Superior temporal gyrus (tissue), 1 donor: ENCODE results near the gene XYLB.
"Not testable (repeated sequence)": the region's sequence is repeated elsewhere in the genome, so short reads cannot be mapped to it uniquely, and the experiment has no call there.

Experiments
- DNase-seq: peaks from one replicate; pipeline ENCODE4 v3.0.0-alpha.2; 2016; ENCODE audit errors: extremely low spot score

XYLB gene

DNA sequence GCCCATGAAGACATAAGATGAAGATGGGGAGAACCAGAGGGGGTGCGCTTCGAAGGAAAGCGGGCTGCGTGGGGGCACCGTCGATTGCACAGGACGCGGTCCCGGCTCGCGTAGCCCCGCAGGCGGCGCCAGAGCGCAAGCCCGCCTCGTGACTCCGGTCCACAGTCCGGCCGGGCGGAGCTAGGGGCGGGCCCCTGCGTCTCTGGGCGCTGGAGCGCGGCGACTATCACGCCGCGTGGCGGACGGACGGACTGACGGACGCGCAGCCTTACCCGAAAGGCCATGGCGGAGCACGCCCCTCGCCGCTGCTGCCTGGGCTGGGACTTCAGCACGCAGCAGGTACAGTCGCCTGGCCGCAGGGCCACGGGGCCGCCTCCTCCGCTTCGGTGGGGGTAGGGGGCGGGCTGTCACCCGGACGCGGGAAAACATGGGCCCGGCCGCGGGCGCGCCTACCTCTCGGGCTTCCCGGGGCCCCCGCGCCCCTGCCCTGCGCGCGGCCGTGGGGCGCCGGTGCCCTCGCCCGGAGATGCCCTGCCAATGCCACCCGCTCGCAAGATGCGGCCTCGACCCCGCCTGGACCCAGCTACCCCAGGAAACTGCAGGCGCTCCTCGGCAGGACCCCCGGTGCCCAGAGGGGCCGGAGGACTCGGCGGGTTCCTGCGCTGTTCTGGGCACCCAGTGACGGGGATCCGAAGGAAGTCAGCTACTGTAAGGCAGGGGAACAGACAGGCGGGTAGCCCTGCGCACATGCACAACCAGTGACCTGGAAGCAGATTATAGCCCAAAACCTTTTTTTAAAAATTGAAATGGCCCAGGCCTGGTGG lies at the start of gene XYLB:
XYLB (plus strand) TSS at position 199 of the 824 bp plus-strand sequence; CDS start at position 283, 84 bp downstream.
- peak; percentile 89 for DNase-seq

DNA sequence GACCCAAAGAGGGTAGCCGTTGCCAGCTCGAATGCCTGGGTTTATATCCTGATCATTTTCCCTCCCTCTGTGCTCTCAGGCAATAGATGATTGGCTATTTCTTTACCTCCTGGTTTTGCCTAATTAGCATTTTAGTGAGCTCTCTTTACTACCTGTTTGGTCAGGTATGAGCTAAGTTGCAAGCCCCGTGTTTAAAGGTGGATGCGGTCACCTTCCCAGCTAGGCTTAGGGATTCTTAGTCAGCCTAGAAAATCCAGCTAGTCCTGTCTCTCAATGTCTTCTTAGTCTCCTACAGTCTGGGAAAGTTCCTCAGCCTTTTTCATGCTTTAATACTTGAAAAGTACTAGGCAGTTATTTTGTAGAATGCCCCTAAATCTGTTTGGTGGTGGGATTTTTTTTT lies 49.5 kb upstream of the XYLB start:
- DNase-seq = not testable (repeated sequence)

DNA sequence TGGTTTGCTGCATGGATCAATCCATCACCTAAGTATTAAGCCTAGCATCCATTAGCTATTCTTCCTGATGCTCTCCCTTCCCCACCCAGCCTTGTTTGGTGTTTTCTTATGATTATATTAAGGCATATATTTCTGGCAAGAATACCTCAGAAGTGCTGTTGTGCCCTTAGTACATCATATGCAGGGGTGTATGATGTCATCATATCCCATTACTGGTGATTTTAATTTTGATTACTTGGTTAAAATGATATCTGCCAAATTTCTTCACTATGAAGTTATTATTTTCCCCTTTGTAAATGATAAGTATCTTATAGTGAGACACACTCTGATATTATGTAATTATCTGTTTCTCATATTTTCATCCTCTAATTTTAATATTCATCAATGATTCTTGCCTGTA lies 49.0 kb upstream of the XYLB start:
- no peak for DNase-seq

DNA sequence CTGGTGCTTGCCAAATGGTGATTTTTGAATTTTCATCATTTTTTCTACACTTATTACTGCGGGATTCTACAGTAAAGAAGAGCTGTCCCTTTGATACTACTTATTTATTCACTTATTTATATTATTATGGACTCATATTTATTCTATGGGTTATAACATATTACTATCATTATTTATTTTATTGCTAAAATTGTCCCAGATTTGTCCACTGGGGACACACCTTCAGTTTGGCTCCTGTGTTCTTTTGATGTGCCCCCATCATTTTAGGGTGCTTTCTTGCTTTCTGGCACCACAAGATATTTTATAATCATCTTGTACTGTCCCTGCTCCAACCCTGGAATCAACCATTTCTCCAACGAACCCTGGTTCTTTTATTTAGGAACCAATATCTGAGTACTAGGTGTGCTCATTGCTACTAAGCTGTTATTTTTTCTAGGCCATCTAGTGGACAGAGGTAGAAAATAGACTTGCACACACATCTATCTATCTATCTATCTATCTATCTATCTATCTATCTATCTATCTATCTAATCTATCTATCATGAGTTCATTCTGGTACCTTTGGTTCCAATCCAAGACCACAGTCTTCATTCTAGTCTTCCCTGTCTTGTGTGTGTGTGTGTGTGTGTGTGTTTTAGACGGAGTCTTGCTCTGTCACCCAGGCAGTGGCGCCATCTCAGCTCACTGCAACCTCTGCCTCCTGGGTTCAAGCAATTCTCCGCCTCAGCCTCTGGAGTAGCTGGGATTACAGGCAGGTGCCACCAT lies 48.5 kb upstream of the XYLB start:
- DNase-seq = peak; percentile 20

DNA sequence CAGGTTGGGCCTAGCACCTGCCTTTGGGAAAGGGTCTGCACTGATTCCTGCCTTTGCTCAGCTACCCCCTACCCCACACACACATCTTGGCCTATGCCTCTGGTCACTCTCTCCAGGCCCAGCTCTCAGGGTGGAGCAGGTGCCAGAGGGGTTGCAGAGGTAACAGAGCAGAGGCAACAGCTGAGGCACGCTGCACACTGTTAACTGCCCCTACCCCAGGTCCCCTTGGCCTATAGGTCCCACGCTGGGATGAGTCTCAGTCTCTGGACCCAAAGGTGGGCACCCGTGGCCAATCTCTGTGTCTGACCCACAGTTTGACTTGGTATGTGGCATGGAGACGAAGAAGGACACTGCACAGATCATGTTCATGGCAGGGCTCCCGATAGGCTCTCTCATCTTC lies 39.6 kb upstream of the XYLB start:
- DNase-seq = no peak

DNA sequence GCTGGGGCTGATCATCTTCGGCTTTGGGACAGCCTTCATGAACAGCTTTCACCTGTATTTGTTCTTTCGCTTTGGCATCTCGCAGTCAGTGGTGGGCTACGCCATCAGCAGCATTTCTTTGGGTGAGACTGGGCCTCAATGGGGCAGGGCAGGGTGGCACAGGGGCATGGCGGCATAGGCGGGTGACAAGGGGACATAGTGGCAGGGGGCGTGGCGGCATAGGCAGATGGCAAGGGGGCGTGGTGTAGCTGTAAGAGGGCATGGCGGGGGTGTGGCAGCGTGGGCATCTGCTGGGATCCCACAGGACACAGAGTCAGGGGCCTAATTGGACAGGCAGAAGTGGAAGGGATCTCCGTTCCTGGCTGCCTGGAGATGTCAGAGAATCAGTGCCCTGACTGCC lies 39.0 kb upstream of the XYLB start:
- no peak for DNase-seq

DNA sequence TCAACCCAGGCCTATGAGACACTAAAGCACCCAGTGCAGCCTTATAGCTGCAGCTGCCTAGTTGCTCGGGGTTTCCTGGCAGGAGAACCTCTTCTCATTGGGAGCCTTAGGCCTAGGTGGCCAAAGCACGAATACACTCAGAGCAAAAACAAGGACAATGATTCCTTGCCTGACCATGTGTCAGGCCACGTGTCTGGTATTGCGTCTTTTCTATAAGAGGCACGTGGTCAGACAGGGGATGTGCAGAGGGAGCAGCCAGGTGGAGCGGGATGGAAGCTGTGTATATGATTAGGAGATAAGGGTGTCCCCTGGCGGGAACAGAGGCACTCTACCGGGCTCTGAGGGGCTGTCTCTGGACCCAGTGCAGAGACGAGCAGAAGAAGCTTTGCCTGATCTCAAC lies 38.1 kb upstream of the XYLB start:
- no peak for DNase-seq

DNA sequence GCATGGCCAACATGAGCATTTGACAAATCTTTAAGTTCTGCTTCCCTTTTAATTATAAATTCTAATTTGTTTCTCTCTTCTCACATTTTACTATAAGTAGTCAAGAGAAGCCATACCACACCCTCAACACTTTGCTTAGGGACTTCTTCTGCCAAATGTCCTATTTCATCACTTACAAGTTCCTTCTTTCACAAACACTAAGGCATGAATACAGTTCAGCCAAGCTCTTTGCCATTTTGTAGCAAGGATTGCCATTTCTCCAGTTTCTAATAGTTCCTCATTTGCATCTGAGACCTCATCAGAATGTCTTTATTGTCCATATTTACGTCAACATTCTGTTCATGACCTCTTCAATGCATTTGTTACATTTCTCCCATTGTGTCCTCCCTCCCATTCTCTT lies 35.1 kb upstream of the XYLB start:
- no peak for DNase-seq

DNA sequence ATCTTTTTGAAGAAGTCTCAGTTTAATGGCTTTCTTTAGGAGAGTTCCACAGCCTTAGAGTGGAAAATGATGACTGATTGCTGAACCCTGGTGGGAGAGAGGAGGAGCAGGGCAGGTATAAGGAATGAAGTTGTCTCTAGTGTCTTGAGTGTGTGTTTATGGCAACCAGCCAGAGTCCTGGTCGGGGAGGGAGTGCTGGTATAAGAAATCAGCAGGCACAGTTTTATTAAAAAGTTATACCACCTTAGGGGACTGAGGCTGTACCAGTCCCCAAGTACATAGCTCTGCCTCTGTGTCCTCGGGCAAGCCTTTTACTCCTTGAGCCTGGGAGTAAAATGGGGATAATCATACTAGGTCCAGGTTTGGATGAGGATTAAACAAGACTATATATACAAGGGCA lies 34.6 kb upstream of the XYLB start:
- DNase-seq = no peak

DNA sequence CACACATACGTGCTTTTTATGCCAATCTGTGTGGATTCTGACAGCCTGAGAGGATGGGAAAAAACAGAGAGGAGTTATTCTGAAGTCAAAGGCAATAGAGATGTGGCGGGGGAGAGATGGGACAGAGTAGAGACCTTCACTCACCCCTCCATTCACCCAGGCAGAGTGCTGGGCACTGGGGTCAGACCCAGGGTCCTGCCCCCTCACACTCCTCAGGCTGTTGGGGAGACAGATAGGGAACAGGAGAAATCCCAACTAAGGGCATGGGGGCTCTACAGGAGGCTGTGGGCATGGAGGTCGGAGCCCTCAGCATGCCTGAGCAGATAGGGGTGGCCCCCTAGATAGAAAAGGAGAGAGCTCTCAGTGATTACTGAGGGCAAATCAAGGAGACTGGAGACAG lies 34.2 kb upstream of the XYLB start:
- DNase-seq = no peak

DNA sequence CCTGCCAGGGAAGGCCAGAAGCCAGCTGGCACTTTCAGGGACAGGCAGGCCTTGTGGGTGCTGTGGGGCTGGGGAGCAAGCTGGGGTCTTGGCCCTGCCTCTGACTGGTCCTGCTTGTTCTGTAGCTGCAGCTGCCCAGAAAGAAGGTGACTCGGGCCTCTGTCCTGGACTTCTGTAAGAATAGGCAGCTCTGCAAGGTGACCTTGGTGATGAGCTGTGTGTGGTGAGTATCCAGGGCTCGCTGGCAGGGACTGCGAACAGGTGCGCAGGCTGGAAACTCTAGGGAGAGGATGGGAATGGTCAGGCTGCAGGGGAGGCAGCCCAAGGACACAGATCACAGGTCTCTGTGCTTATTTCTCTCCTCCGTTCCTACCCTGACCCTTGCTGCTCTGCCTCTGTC lies 33.3 kb upstream of the XYLB start:
- no peak for DNase-seq

DNA sequence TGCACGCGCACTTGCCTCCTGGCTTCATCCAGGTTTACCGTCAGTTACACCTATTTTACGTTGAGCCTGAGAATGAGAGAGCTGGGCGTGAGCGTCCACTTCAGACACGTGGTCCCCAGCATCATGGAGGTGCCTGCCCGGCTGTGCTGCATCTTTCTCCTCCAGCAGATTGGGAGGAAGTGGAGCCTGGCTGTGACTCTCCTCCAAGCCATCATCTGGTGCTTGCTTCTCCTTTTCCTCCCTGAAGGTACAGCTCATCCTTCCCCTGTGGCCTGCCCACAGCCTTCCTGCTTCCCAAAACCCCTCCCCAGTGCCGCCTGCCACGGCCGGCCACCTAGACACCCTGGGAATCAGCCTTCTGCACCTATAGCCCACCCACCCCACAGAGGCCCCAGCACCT lies 32.9 kb upstream of the XYLB start:
- DNase-seq = no peak

DNA sequence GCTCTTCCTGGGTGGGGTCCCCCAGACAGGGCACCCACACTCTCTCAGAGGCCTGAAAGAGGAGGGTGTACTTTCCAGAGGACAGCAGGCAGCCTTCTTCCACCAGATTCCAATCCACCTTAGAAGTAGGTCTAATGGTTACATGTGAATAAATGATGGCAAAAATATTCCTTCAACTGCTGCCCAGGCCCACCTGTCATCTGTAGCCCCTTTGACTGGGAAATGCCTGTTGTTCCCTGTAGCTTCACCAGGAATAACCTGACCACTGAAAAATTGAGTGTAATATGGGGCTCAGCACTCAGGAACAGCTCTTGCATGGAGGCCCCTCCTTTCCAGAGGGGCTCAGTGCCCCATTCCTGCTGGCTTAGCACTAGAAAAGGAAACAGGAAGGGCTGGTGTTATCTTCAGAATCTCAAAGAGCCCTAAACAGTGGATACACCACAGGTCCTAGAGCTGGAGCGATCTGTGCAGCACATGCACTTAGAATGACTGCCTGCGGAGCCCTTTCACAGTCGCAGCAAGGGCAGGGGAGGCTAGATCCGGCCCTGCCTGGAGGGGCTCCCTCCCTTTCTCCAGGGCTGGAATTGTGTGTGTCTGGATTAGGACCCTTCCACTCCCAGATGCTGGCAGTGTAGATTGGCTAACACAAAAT lies 32.3 kb upstream of the XYLB start:
- DNase-seq = no peak

DNA sequence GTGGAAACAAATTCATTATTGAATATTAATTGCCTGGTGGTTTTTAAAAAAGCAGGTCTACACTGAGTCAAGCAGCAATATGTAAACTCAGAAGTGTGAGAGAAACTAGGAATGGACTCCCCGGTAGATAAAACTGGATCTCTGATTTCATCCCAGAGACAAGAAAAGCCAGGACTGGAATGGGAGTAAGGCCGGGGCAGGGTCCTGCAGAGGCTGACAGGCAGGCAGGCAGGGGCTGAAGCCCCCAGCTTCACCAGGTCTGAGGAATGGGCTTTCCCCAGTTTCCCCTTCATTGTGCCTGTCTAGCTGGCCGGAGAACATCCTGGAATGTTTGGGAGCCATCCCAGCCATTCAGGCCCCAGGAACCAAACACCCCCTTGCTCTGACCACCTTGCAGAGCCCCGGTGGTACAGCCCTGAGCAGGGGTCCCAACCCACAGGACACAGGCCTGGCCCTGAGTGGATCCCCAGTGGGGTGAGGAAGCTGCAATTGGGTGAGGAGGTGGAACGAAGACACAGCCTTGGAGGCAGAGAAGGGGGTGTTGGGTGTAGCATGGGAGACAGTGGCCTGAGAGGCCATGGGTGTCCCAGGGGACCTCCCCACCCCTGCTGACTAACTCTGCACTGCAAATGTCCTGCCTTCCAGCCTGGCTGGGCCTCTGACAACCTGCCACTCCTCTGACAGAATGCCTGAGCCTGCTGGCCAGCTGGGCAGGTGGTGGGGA lies 31.7 kb upstream of the XYLB start:
- no peak for DNase-seq

DNA sequence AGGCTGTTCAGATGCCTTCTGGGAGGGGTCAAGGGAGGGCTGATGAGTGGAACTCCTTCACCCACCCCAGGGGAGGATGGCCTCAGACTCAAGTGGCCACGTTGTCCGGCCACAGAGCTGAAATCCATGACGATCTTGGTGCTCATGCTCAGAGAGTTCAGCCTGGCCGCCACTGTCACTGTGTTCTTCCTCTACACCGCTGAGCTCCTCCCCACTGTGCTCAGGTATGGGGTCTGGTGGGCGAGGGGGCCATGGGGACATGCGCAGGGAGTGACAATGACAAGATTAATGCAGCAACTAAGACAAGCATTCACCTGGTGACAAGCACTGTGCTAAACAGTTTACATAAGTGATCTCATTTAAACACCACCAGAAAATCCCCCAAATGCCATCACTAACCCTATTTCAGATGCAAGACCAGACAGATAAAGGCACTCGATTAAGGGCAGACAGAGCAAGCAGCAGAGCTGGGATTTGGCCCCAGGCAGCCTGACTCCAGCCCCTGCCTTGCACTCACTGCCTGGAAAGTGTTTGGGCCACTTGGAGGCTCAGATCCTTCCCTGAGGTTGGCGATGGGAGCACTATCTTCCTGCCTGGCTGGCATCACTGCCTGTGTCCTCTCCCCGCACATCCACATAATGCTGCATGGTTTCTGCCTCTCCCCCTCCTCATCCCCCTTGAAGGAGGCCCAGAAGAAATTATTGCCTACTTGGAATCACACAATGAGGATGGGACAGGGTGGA lies 30.9 kb upstream of the XYLB start:
- DNase-seq = no peak

DNA sequence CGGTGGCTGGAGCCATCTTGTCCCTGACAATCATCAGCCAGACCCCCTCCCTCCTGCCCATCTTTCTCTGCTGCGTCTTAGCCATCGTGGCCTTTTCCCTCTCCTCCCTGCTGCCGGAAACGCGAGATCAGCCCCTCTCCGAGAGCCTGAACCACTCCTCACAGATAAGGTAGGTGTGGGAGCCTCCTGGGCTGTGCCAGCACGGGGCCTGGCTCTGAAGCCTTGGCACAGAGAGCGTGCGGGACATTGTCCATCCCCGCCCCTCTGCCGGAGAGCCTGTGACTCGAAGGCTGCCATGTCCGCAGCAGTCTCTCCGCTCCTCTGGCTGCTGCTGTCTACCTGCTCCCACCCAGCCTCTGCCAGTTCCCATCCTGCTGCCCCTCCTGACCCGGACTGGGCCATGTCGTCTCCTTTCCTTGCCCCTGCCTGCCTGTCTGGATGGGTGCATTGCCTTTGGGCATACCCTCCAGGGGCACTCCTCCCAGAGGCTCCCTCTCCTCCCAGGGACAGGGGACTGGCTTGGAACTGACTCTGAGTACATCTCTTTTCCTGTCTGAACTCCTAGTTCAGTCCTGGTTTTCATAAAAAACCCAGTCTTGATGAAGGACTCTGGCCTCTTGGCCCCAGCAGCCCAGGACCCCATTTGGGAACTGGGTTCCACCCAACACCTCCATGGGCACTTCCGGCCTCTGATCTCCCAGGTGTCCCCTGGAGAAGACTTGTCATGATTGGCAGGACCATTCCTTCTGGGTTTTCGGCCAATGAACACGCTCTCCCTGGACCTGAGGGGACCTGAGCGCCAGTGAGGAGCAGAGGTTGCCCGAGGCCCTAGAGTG lies 30.0 kb upstream of the XYLB start:
- DNase-seq = no peak

DNA sequence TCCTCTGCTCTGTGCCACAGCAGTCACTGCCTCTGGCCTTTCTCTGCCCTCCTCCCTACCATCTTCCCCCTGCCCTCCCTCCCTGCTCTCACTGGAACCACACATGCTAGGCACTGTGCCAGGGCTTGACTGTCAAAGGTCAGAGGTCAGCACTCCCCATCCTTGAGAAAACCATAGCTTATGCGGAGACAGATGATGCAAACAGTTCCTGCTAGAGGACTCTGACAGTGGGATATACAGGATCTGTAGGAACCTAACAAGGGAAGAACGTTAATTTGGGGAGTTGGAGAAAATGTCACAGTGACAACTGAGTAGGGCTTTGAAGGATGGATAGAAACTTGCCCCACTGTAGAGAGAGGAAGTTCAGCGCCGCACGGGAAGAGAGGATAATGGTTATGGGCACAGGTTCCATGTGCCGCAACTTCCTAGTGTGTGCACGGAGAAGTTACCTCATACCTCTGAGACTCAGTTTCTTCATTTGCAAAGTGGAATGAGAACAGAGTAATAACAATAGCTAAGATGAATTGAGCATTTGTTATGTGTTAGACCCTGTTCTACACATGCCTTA lies 29.3 kb upstream of the XYLB start:
- no peak for DNase-seq

DNA sequence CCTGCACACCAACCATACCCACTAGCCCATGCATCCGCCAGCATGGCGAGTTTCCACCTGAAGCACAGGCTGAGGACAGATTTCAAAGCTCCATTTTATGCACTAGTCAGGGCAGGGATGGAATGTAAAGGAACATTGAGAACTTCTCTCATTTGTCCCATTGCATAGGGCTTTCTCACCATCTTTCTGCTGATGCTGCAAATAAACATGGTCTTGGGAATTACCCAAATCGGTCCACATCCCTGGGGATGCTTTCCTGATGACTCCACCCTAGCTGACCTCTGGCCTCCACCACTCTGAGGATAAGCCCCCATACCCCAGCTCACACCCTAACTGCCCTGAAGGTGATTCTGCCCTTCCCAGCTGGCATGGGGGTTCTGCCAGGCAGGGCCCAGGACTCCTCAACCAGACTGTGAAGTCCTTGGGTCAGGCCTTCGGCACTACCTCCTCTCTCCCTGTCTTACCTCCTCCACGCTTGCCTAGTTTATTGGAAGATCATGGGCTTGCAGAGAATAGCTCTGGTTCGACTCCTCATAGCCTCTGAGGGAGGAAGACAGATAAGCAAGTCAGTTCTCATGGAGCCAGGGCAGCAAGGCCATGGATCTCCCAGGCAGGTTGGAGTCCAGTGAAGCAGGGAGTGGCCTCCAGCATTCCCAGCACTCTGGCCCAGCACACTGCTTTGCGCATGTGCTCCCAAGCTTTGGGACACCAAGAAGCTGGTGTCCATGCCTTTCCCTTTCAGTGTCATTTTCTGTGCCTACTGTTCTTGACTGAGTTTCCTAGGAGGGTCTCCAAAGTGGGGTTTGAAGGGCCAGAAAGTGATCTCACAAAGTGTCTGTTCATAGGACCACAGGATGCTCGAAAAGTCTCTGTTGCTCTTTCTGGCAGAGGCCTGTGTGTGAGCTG lies 27.6 kb upstream of the XYLB start:
- no peak for DNase-seq

DNA sequence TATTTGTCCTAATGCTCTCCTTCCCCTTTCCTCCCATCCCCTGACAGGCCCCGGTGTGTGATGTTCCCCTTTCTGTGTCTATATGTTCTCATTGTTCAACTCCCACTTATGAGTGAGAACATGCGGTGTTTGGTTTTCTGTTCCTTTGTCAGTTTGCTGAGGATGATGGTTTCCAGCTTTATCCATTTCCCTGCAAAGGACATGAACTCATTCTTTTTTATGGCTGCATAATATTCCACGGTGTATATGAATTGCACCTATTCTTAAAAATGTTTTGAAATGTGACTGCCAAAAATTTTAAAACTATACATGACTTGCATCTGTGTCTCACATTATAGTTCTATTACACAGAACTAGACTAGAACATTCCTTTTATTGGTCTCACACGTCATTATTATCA lies 25.9 kb upstream of the XYLB start:
- not testable (repeated sequence) for DNase-seq
